ENCODE data around the gene BCKDK. TPM values are rescaled to one million over a fixed set of nuclear protein-coding genes. Genes with fewer than 3 reads are reported as not detected.
A peak's percentile ranks its signal among the peaks of the same experiment; 100 is the strongest.

The BCKDK gene
- total RNA-seq, 1 experiment from 2014 or later, result 47.7 TPM

DNA sequence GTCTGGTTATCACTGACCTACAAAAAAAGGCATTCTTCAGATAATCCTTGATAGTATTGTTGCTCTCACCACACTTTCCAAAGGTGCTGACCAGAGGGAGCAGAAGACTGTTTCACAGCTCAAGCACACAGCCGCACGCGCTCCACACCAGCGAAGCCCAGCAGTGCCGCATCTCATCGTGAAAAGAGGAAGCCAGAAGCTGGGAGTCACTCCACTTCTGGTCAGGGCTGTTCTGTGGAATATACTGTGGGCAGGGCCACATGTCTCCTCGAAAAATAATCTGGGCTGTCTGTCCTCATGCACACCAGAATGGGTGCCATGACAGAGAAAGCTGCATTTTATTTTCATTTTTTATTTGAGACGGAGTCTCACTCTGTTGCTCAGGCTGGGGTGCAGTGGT is 49.0 kb downstream of the BCKDK start:
- POLR2A ChIA-PET (ENCODE audit: unreplicated experiment), result no interaction called here
- intact Hi-C loops (cut with micrococcal nuclease), result no loop called here
- CTCF ChIA-PET, result interaction anchor here (0.9 kb wide), 1 partner anchor 15 kb away, joined by 13 read pairs; no protein-coding TSS in a partner anchor

More for the DNA sequence above, 49.0 kb downstream of the BCKDK start:
- TF ChIP-seq CTCF (conservative IDR thresholded peaks at IDR 0.05; ENCODE audit: low read depth, low read length), result no peak
- no peak for TF ChIP-seq EZH2 (IDR thresholded peaks at IDR 0.05; ENCODE audit: low read length, unreplicated experiment)
- TF ChIP-seq EZH2phosphoT487 (IDR thresholded peaks at IDR 0.05; ENCODE audit: borderline replicate concordance, low read length), result no peak
- BruUV-seq (replicated peaks), result no TSS peak
- Histone ChIP-seq H3K4me3 (ENCODE audit: low read length) (no peak overlapping the region), H3K27me3 (ENCODE audit: low read length) (no peaks in the 10 kb centered on the region), H2AFZ (ENCODE audit: low read length) (peak overlapping the region; percentile 16), H3K9me3 (ENCODE audit: low read length) (no peaks in the 10 kb centered on the region), H3K4me2 (ENCODE audit: low read length) (peak overlapping the region; percentile 20), H3F3A (ENCODE audit: low read length, unreplicated experiment) (no peaks in the 10 kb centered on the region), H3K27ac (ENCODE audit: low read length) (no peak overlapping the region), H3K9me2 (replicated peaks; ENCODE audit: low read length) (no peaks in the 10 kb centered on the region), H3K4me1 (ENCODE audit: insufficient read depth, low read length) (no peaks in the 10 kb centered on the region), H3K79me2 (ENCODE audit: low read length) (no peaks in the 10 kb centered on the region), H4K20me1 (ENCODE audit: low read length) (no peaks in the 10 kb centered on the region), H3K9ac (ENCODE audit: low read length) (no peak overlapping the region), H3K36me3 (ENCODE audit: low read depth, low read length) (no peaks in the 10 kb centered on the region)
- peak; percentile 45; the same call in 1 of the 2 replicates for ATAC-seq
- no peak for DNase-seq

Other genes starting within 250 kb of the BCKDK start
- 75.6 and 97.3 TPM in 2 replicates for gene BCL7C, start 214.3 kb upstream of the BCKDK start, total RNA-seq (2014; rRNA removed)
- 0.29 and 0.98 TPM in 2 replicates for gene CTF1, start 211.8 kb upstream of the BCKDK start, total RNA-seq (2014; rRNA removed)
- gene FBXL19, start 184.8 kb upstream of the BCKDK start, total RNA-seq (2014; rRNA removed), result 36.2 and 48.5 TPM in 2 replicates
- gene ORAI3, start 159.3 kb upstream of the BCKDK start, total RNA-seq (2014; rRNA removed), result 3.6 and 5.7 TPM in 2 replicates
- 7.9 and 8.6 TPM in 2 replicates for gene SETD1A, start 150.6 kb upstream of the BCKDK start, total RNA-seq (2014; rRNA removed)
- gene HSD3B7, start 123.2 kb upstream of the BCKDK start, total RNA-seq (2014; rRNA removed), result 12.0 and 16.3 TPM in 2 replicates
- 1.5 and 2.4 TPM in 2 replicates for gene STX1B, start 97.7 kb upstream of the BCKDK start, total RNA-seq (2014; rRNA removed)
- gene STX4, start 74.8 kb upstream of the BCKDK start, total RNA-seq (2014; rRNA removed), result 27.4 and 36.1 TPM in 2 replicates
- 15.6 and 19.2 TPM in 2 replicates for gene ZNF668, start 34.1 kb upstream of the BCKDK start, total RNA-seq (2014; rRNA removed)
- 5.5 and 8.5 TPM in 2 replicates for gene ZNF646, start 34.0 kb upstream of the BCKDK start, total RNA-seq (2014; rRNA removed)
- gene PRSS53, start 19.4 kb upstream of the BCKDK start, total RNA-seq (2014; rRNA removed), result 3.8 and 5.8 TPM in 2 replicates
- 105 and 127 TPM in 2 replicates for gene VKORC1, start 13.6 kb upstream of the BCKDK start, total RNA-seq (2014; rRNA removed)
- 25.3 and 35.1 TPM in 2 replicates for gene KAT8, start 9.3 kb downstream of the BCKDK start, total RNA-seq (2014; rRNA removed)
- 18.0 and 23.4 TPM in 2 replicates for gene PRSS8, start 27.3 kb downstream of the BCKDK start, total RNA-seq (2014; rRNA removed)
- gene PRSS36, start 41.7 kb downstream of the BCKDK start, total RNA-seq (2014; rRNA removed), result 0.51 TPM in 1 of 2 replicates, not detected in the other
- 43.0 and 90.7 TPM in 2 replicates for gene FUS, start 71.8 kb downstream of the BCKDK start, total RNA-seq (2014; rRNA removed)
- 16.5 and 29.8 TPM in 2 replicates for gene PYCARD, start 94.4 kb downstream of the BCKDK start, total RNA-seq (2014; rRNA removed)
- gene TRIM72, start 105.7 kb downstream of the BCKDK start, total RNA-seq (2014; rRNA removed), result not detected in 2 replicates
- not detected in 2 replicates for gene PYDC1, start 108.7 kb downstream of the BCKDK start, total RNA-seq (2014; rRNA removed)
- not detected in 2 replicates for gene ITGAM, start 151.6 kb downstream of the BCKDK start, total RNA-seq (2014; rRNA removed)
- gene ITGAX, start 246.8 kb downstream of the BCKDK start, total RNA-seq (2014; rRNA removed), result not detected in 2 replicates